SK-N-SH treated with all-trans-retinoic acid at 6 μM for 48 hours (cell line): ENCODE results near the gene CDR2.

ENCODE experiments used
- ATAC-seq: fragments of 200-7000 bp; cut with Tn5 transposase; 3 replicates; pipeline ENCODE4 v1.9.1; 2020; ENCODE audit warnings: mild to moderate bottlenecking, moderate library complexity
- ARNTL ChIP-seq: fragments of 450-650 bp; formaldehyde crosslinking; IDR thresholded peaks from 2 replicates; pipeline ENCODE4 v1.5.0; 2020; ENCODE audit warnings: low read depth, mild to moderate bottlenecking, moderate library complexity, borderline replicate concordance
- BACH2 ChIP-seq: fragments of 250-450 bp; sonication (Bioruptor Pico); IDR thresholded peaks from 2 replicates; pipeline ENCODE4 v1.9.0; 2021; ENCODE audit warnings: mild to moderate bottlenecking, borderline replicate concordance
- CREB5 ChIP-seq: fragments of 250-450 bp; sonication (Bioruptor Pico); IDR thresholded peaks from 2 replicates; pipeline ENCODE4 v1.5.1; 2020; ENCODE audit warnings: low read depth, mild to moderate bottlenecking, moderate library complexity
- CSDC2 ChIP-seq: fragments of 250-450 bp; sonication (Bioruptor Pico); IDR thresholded peaks from 2 replicates; pipeline ENCODE4 v1.5.0; 2020; ENCODE audit warnings: mild to moderate bottlenecking, moderate library complexity
- CSRNP3 ChIP-seq: fragments of 250-450 bp; sonication (Bioruptor Pico); IDR thresholded peaks from 2 replicates; pipeline ENCODE4 v1.5.1; 2021; ENCODE audit warnings: mild to moderate bottlenecking, moderate library complexity
- ESRRG ChIP-seq: fragments of 250-450 bp; sonication (Bioruptor Pico); IDR thresholded peaks from 2 replicates; pipeline ENCODE4 v1.6.1; 2021; ENCODE audit warnings: mild to moderate bottlenecking
- GLIS3 ChIP-seq: fragments of 250-450 bp; sonication (Bioruptor Pico); IDR thresholded peaks from 2 replicates; pipeline ENCODE4 v1.5.0; 2020; ENCODE audit warnings: mild to moderate bottlenecking, moderate library complexity
- OSR1 ChIP-seq: fragments of 250-450 bp; sonication (Bioruptor Pico); IDR thresholded peaks from 2 replicates; pipeline ENCODE4 v1.8.0; 2022; ENCODE audit warnings: moderate library complexity, mild to moderate bottlenecking, inconsistent platforms
- PATZ1 ChIP-seq: fragments of 250-450 bp; sonication (Bioruptor Pico); IDR thresholded peaks from 2 replicates; pipeline ENCODE4 v1.8.0; 2020; ENCODE audit warnings: mild to moderate bottlenecking, moderate library complexity, borderline replicate concordance
- PPARA ChIP-seq: fragments of 250-450 bp; sonication (Bioruptor Pico); IDR thresholded peaks from 2 replicates; pipeline ENCODE4 v1.5.0; 2020; ENCODE audit warnings: mild to moderate bottlenecking, borderline replicate concordance
- TCF4 ChIP-seq: fragments of 250-450 bp; sonication (Bioruptor Pico); IDR thresholded peaks from 2 replicates; pipeline ENCODE4 v1.8.0; 2021; ENCODE audit warnings: mild to moderate bottlenecking, moderate library complexity, borderline replicate concordance
- TOX ChIP-seq: fragments of 250-450 bp; sonication (Bioruptor Pico); IDR thresholded peaks from 2 replicates; pipeline ENCODE4 v1.8.0; 2021; ENCODE audit warnings: mild to moderate bottlenecking, moderate library complexity, borderline replicate concordance
- ZC3H10 ChIP-seq: fragments of 250-450 bp; sonication (Bioruptor Pico); IDR thresholded peaks from 2 replicates; pipeline ENCODE4 v1.5.1; 2021; ENCODE audit warnings: mild to moderate bottlenecking, moderate library complexity
- ZFP3 ChIP-seq: fragments of 250-450 bp; sonication (Bioruptor Pico); IDR thresholded peaks from 2 replicates; pipeline ENCODE4 v1.5.0; 2020; ENCODE audit warnings: mild to moderate bottlenecking, moderate library complexity
- ZFP30 ChIP-seq: fragments of 450-650 bp; formaldehyde crosslinking; IDR thresholded peaks from 2 replicates; pipeline ENCODE4 v1.5.0; 2022; ENCODE audit warnings: mild to moderate bottlenecking, moderate library complexity
- ZNF565 ChIP-seq: fragments of 450-650 bp; formaldehyde crosslinking; conservative IDR thresholded peaks from 2 replicates; pipeline ENCODE4 v1.5.0; 2020; ENCODE audit warnings: low read depth, mild to moderate bottlenecking, moderate library complexity
- ZNF70 ChIP-seq: fragments of 450-650 bp; formaldehyde crosslinking; IDR thresholded peaks from 2 replicates; pipeline ENCODE4 v1.5.0; 2020; ENCODE audit warnings: mild to moderate bottlenecking, moderate library complexity
- ZNF8 ChIP-seq: fragments of 450-650 bp; formaldehyde crosslinking; IDR thresholded peaks from 2 replicates; pipeline ENCODE4 v1.5.0; 2020; ENCODE audit warnings: mild to moderate bottlenecking, moderate library complexity
- TF ChIP-seq, protein P1 (sequence below): fragments of 250-450 bp; sonication (Bioruptor Pico); IDR thresholded peaks from 2 replicates; pipeline ENCODE4 v1.5.0; 2020; ENCODE audit warnings: mild to moderate bottlenecking, moderate library complexity
- TF ChIP-seq, protein P2 (sequence below): fragments of 250-450 bp; sonication (Bioruptor Pico); IDR thresholded peaks from 2 replicates; pipeline ENCODE4 v1.8.0; 2021; ENCODE audit warnings: low read depth, mild to moderate bottlenecking, moderate library complexity, borderline replicate concordance

Gene CDR2

GRCh38 chr16:22366371-22366770 is 8.0 kb downstream of the CDR2 start:
- TF ChIP-seq BACH2 (CRISPR knock-in tag) (no peak), ZFP30 (no peak), PATZ1 (no peak), OSR1 (CRISPR knock-in tag) (no peak), ZNF8 (no peak), CSRNP3 (CRISPR knock-in tag) (no peak), GLIS3 (CRISPR knock-in tag) (no peak), CSDC2 (CRISPR knock-in tag) (no peak), ZC3H10 (CRISPR knock-in tag) (no peak), ZNF565 (CRISPR knock-in tag) (no peak), TCF4 (no peak)
- ATAC-seq = no peak

DNA sequence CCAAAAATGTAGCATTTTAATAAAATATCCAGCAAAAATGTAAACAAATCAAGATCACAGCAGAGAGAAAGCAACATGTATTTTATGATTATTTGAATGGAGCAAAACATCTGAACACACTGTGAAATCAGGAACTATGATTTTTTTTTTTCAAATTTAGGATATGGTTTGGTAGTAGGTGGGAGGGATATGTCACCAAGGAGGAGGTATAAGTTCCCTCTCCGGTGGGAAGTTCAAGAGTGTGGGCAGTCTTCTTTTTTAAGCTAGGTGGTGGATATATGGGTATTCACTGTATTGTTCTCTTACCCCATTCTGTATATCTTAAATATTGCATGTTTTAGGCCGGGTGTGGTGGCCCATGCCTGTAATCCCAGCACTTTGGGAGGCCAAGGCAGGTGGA is 10.2 kb downstream of the CDR2 start:
- ATAC-seq = no peak
- TF ChIP-seq PATZ1 = no peak
- no peak for TF ChIP-seq ZFP30
- TF ChIP-seq ZNF8 = no peak
- no peak for TF ChIP-seq ZNF70 (CRISPR knock-in tag)
- TF ChIP-seq ZFP3 = no peak
- TF ChIP-seq ZNF565 (CRISPR knock-in tag) = no peak
- no peak for TF ChIP-seq ESRRG
- no peak for TF ChIP-seq GLIS3 (CRISPR knock-in tag)
- TF ChIP-seq ARNTL = no peak
- TF ChIP-seq CSDC2 (CRISPR knock-in tag) = no peak
- TF ChIP-seq TCF4 = no peak
- TF ChIP-seq OSR1 (CRISPR knock-in tag) = no peak
- TF ChIP-seq, protein P1, sequence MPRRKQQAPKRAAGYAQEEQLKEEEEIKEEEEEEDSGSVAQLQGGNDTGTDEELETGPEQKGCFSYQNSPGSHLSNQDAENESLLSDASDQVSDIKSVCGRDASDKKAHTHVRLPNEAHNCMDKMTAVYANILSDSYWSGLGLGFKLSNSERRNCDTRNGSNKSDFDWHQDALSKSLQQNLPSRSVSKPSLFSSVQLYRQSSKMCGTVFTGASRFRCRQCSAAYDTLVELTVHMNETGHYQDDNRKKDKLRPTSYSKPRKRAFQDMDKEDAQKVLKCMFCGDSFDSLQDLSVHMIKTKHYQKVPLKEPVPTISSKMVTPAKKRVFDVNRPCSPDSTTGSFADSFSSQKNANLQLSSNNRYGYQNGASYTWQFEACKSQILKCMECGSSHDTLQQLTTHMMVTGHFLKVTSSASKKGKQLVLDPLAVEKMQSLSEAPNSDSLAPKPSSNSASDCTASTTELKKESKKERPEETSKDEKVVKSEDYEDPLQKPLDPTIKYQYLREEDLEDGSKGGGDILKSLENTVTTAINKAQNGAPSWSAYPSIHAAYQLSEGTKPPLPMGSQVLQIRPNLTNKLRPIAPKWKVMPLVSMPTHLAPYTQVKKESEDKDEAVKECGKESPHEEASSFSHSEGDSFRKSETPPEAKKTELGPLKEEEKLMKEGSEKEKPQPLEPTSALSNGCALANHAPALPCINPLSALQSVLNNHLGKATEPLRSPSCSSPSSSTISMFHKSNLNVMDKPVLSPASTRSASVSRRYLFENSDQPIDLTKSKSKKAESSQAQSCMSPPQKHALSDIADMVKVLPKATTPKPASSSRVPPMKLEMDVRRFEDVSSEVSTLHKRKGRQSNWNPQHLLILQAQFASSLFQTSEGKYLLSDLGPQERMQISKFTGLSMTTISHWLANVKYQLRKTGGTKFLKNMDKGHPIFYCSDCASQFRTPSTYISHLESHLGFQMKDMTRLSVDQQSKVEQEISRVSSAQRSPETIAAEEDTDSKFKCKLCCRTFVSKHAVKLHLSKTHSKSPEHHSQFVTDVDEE = no peak
- no peak for TF ChIP-seq TOX
- TF ChIP-seq PPARA (CRISPR knock-in tag) = no peak
- no peak for TF ChIP-seq CSRNP3 (CRISPR knock-in tag)
- TF ChIP-seq, protein P2, sequence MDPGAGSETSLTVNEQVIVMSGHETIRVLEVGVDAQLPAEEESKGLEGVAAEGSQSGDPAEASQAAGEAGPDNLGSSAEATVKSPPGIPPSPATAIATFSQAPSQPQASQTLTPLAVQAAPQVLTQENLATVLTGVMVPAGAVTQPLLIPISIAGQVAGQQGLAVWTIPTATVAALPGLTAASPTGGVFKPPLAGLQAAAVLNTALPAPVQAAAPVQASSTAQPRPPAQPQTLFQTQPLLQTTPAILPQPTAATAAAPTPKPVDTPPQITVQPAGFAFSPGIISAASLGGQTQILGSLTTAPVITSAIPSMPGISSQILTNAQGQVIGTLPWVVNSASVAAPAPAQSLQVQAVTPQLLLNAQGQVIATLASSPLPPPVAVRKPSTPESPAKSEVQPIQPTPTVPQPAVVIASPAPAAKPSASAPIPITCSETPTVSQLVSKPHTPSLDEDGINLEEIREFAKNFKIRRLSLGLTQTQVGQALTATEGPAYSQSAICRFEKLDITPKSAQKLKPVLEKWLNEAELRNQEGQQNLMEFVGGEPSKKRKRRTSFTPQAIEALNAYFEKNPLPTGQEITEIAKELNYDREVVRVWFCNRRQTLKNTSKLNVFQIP = no peak
- no peak for TF ChIP-seq ZC3H10 (CRISPR knock-in tag)
- no peak for TF ChIP-seq CREB5 (CRISPR knock-in tag)
